ENCODE data around the gene TUBAL3. TPM values are rescaled to one million over a fixed set of nuclear protein-coding genes. Genes with fewer than 3 reads are reported as not detected.

TUBAL3 gene
- total and polyA plus RNA-seq, 3 experiments from 2014 or later: not detected

DNA sequence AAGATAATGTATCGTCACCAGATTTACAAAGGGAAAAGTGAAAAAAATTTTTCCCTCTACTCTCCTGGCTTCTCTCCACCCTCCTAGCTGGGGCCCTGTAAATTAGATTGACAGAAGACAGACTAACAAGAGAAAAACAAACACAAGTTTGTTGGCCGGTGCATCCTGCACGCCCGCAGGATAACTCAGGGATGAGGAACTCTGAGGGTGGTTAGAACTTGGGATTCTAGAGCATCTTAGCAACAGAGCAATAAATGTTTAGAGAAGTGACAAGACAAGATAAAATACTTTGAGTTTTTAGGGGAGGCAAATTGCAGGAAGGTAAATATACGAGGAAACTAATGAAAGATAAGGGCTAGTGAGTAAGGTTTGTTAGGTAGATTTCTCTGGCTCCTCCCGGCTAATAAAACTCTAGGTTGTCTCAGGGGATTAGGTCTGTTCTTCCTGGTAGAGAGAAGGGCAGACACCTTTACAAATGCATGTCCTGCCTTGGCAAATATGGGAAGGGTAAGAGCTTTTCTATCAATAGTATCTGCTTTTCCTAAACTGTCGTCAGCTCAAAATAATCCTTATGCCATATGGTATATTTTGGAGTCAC lies 44.2 kb downstream of the TUBAL3 start:
- no peaks in the 10 kb centered on the region for H3K36me3 ChIP-seq (ENCODE audit: insufficient read depth, low read length)
- no peaks in the 10 kb centered on the region for H3K4me1 Mint-ChIP-seq
- H3K9me3 ChIP-seq (ENCODE audit: low read length): no peaks in the 10 kb centered on the region
- no peak overlapping the region for H3K27ac ChIP-seq (ENCODE audit: low read depth, low read length)
- DNase-seq: no peak
- H3K27me3 ChIP-seq (ENCODE audit: insufficient read depth, low read length, poor library complexity, severe bottlenecking): no peaks in the 10 kb centered on the region
- no peak overlapping the region for H3K27ac Mint-ChIP-seq
- H3K4me1 ChIP-seq (ENCODE audit: insufficient read depth, low read length): no peaks in the 10 kb centered on the region
- H3K4me3 ChIP-seq (ENCODE audit: low read length): no peak overlapping the region
- ChIA-PET POLR2A (no interaction called here), CTCF (no interaction called here)
- H3K36me3 Mint-ChIP-seq: no peaks in the 10 kb centered on the region
- peaks cover 3 to 61% of the 10 kb centered on the region in 2 donors for H3K27me3 Mint-ChIP-seq
- no peak overlapping the region for H3K4me3 Mint-ChIP-seq
- H3K9me3 Mint-ChIP-seq: no peaks in the 10 kb centered on the region

DNA sequence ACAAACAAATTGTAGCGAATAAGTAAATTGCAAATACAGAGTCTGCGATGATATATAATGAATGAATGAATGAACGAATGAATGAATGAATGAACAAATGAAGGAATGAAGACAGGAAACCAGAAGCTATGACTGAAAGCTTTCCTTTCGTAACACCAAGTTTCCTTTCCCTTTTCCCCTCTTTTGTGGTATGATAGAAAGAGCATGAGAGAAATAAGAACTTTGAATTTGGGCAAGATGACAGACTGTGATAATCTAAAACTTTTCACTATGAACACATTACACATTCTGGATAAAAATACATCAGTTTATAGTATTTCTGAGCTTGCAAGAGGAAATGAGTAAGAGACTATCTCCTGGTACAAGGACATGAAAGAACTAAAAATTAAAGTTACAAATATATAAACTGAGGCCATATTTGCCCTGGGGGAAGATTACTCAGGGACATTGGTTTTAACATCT lies 48.3 kb downstream of the TUBAL3 start:
- H3K27me3 Mint-ChIP-seq: peaks cover 7 to 69% of the 10 kb centered on the region in 2 donors
- Histone ChIP-seq H3K36me3 (ENCODE audit: insufficient read depth, low read length) (no peaks in the 10 kb centered on the region), H3K27me3 (ENCODE audit: insufficient read depth, low read length, poor library complexity, severe bottlenecking) (no peaks in the 10 kb centered on the region), H3K27ac (ENCODE audit: low read depth, low read length) (no peak overlapping the region), H3K4me1 (ENCODE audit: insufficient read depth, low read length) (no peaks in the 10 kb centered on the region), H3K4me3 (ENCODE audit: low read length) (no peak overlapping the region), H3K9me3 (ENCODE audit: low read length) (no peaks in the 10 kb centered on the region)
- DNase-seq: no peak
- no peaks in the 10 kb centered on the region for H3K36me3 Mint-ChIP-seq
- H3K4me1 Mint-ChIP-seq: no peaks in the 10 kb centered on the region
- no peaks in the 10 kb centered on the region for H3K9me3 Mint-ChIP-seq
- POLR2A ChIA-PET: no interaction called here
- no peak overlapping the region for H3K27ac Mint-ChIP-seq
- no peak overlapping the region for H3K4me3 Mint-ChIP-seq
- CTCF ChIA-PET: no interaction called here

DNA sequence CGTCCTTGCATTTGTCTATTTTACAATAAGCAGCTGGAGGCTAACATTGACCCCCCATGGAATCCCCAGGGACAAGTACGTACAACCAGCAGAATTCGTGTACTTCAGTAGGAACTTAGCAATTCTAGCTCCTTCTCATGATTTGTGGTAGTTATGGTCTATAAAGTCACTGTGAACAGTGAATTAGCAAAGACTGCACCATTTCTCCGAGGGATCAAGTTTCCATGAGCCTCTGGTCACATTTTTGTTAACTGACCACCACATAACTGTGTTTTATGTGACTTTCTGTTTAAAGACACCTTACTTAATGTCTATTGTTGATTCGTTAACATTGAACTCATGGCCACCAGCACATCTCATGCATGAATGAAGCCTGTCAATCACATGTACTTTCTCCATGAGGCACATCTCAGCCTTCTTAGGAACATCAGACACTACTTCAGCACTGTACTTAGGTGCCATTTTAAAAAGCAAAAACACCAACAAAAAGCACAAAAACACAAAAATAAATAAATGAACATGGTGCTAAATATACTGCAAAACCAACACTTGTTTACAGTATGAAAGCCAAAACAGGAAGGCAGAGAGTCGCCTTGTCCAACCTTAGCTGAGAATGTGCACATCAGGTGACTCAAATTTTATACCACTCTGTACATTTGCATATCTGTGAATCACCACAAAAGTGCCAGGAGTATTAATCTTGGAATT lies 48.9 kb downstream of the TUBAL3 start:
- Histone ChIP-seq H3K36me3 (ENCODE audit: insufficient read depth, low read length) (no peaks in the 10 kb centered on the region), H3K4me1 (ENCODE audit: insufficient read depth, low read length) (no peaks in the 10 kb centered on the region), H3K4me3 (ENCODE audit: low read length) (no peak overlapping the region), H3K9me3 (ENCODE audit: low read length) (no peaks in the 10 kb centered on the region), H3K27ac (ENCODE audit: low read depth, low read length) (no peak overlapping the region), H3K27me3 (ENCODE audit: insufficient read depth, low read length, poor library complexity, severe bottlenecking) (no peaks in the 10 kb centered on the region)
- ChIA-PET POLR2A (no interaction called here), CTCF (no interaction called here)
- H3K27me3 Mint-ChIP-seq: peaks cover 7 to 67% of the 10 kb centered on the region in 2 donors
- no peaks in the 10 kb centered on the region for H3K4me1 Mint-ChIP-seq
- no peaks in the 10 kb centered on the region for H3K36me3 Mint-ChIP-seq
- H3K9me3 Mint-ChIP-seq: no peaks in the 10 kb centered on the region
- no peak overlapping the region for H3K27ac Mint-ChIP-seq
- H3K4me3 Mint-ChIP-seq: no peak overlapping the region
- DNase-seq: no peak

DNA sequence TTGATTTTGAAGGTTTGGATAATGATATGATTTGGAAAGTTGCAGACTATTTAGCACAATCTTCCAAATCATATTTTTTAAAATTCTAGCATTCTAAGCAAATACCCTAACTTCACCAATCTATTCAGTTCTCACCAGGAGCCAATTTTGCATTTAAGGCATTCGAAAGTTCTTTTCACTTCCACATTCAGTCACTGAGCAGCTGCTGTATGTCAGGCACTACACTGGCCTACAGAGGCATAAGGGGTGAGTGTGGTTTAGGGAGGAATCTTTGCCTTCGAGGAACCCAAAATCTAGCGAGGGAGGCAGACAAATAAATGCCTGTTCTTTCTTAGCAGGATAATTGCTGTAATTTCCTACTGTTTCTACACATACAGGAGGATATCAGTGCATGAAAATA lies 50.6 kb downstream of the TUBAL3 start:
- no peak overlapping the region for H3K4me3 ChIP-seq (ENCODE audit: low read length)
- no peaks in the 10 kb centered on the region for H3K36me3 ChIP-seq (ENCODE audit: insufficient read depth, low read length)
- Mint-ChIP-seq H3K4me1 (no peaks in the 10 kb centered on the region), H3K4me3 (no peak overlapping the region), H3K9me3 (no peaks in the 10 kb centered on the region), H3K27ac (no peak overlapping the region), H3K27me3 (peaks cover 7 to 55% of the 10 kb centered on the region in 2 donors), H3K36me3 (no peaks in the 10 kb centered on the region)
- no peaks in the 10 kb centered on the region for H3K9me3 ChIP-seq (ENCODE audit: low read length)
- no peaks in the 10 kb centered on the region for H3K27me3 ChIP-seq (ENCODE audit: insufficient read depth, low read length, poor library complexity, severe bottlenecking)
- no peaks in the 10 kb centered on the region for H3K4me1 ChIP-seq (ENCODE audit: insufficient read depth, low read length)
- ChIA-PET CTCF (no interaction called here), POLR2A (no interaction called here)
- no peak for DNase-seq
- no peak overlapping the region for H3K27ac ChIP-seq (ENCODE audit: low read depth, low read length)

DNA sequence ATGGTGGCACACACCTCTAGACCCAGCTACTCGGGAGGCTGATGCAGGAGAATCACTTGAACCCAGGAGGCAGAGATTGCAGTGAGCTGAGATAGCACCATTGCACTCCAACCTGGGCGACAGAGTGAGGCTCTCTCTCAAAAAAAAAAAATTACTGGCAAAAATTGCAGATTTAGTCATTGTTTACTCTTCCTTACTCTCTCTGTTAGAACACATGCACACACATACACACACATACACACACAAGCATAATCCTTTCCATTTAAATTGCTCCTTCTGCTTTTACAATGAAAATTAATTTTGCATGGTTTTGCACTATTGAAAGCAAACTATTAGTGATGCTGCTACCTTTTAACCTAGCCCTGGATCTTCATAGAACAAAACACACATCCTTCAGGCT lies 55.3 kb downstream of the TUBAL3 start:
- H3K27me3 Mint-ChIP-seq: peaks cover 7 to 18% of the 10 kb centered on the region in 2 donors

DNA sequence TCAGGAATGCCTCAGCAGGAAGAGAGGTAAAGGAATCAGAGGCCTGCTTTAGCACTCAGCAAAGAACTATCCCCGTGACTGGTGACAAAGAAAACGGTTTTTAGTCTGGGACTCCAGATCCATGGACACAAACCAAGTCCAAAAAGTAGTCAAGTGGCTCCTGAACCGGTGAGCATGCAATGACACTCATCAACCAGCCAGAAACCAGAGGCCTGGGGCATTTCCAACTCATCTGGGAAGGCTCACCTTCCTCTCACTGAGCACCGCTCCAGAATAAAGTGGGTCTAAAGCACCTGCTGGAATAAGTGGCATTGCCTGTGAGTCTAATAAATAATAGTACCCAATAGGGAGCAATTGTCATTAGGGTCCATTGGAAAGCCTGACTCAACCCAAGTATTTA lies 57.7 kb downstream of the TUBAL3 start:
- POLR2A ChIA-PET: no interaction called here

More for the DNA sequence above, 55.3 kb downstream of the TUBAL3 start:
- H3K4me3 ChIP-seq (ENCODE audit: low read length): no peak overlapping the region
- no peaks in the 10 kb centered on the region for H3K27me3 ChIP-seq (ENCODE audit: insufficient read depth, low read length, poor library complexity, severe bottlenecking)
- no peak overlapping the region for H3K27ac ChIP-seq (ENCODE audit: low read depth, low read length)
- no peaks in the 10 kb centered on the region for H3K36me3 ChIP-seq (ENCODE audit: insufficient read depth, low read length)
- no peak for DNase-seq
- H3K9me3 ChIP-seq (ENCODE audit: low read length): no peaks in the 10 kb centered on the region
- ChIA-PET POLR2A (no interaction called here), CTCF (no interaction called here)
- H3K4me3 Mint-ChIP-seq: no peak overlapping the region
- no peaks in the 10 kb centered on the region for H3K36me3 Mint-ChIP-seq
- no peak overlapping the region for H3K27ac Mint-ChIP-seq
- H3K4me1 Mint-ChIP-seq: no peaks in the 10 kb centered on the region
- H3K9me3 Mint-ChIP-seq: no peaks in the 10 kb centered on the region
- no peaks in the 10 kb centered on the region for H3K4me1 ChIP-seq (ENCODE audit: insufficient read depth, low read length)

DNA sequence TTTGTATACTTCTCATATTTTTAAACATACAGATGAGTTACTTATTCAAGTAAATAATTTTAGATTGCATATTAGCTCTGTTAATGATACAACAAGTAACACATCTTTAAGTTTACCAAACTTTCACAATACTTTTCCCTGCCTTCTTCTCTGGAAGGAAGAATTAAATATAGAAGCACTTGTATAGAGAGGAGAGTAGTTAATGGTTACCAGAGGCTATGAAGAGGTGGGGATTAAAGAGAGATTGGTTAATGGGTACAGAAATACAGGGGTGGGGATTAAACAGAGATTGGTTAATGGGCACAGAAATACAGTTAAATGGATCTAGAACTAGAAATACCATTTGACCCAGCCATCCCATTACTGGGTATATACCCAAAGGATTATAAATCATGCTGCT lies 59.9 kb downstream of the TUBAL3 start:
- H3K36me3 Mint-ChIP-seq: no peaks in the 10 kb centered on the region
- H3K27ac Mint-ChIP-seq: no peak overlapping the region
- H3K4me1 Mint-ChIP-seq: peaks cover 0 to 7% (median 0%) of the 10 kb centered on the region in 3 donors
- H3K9me3 Mint-ChIP-seq: no peaks in the 10 kb centered on the region
- no peaks in the 10 kb centered on the region for H3K4me1 ChIP-seq (ENCODE audit: insufficient read depth, low read length)
- H3K4me3 ChIP-seq (ENCODE audit: low read length): no peak overlapping the region
- H3K36me3 ChIP-seq (ENCODE audit: insufficient read depth, low read length): no peaks in the 10 kb centered on the region
- DNase-seq: no peak
- H3K27ac ChIP-seq (ENCODE audit: low read depth, low read length): no peak overlapping the region
- ChIA-PET POLR2A (no interaction called here), CTCF (no interaction called here)
- no peak overlapping the region for H3K4me3 Mint-ChIP-seq
- no peaks in the 10 kb centered on the region for H3K9me3 ChIP-seq (ENCODE audit: low read length)
- peaks cover 3 to 4% of the 10 kb centered on the region in 2 donors for H3K27me3 Mint-ChIP-seq
- no peaks in the 10 kb centered on the region for H3K27me3 ChIP-seq (ENCODE audit: insufficient read depth, low read length, poor library complexity, severe bottlenecking)

More for the DNA sequence above, 57.7 kb downstream of the TUBAL3 start:
- no peak overlapping the region for H3K4me3 ChIP-seq (ENCODE audit: low read length)
- no peak overlapping the region for H3K4me3 Mint-ChIP-seq
- CTCF ChIA-PET: no interaction called here
- no peaks in the 10 kb centered on the region for H3K36me3 Mint-ChIP-seq
- DNase-seq: no peak
- peaks cover 0 to 7% (median 0%) of the 10 kb centered on the region in 3 donors for H3K4me1 Mint-ChIP-seq
- no peaks in the 10 kb centered on the region for H3K9me3 ChIP-seq (ENCODE audit: low read length)
- no peak overlapping the region for H3K27ac ChIP-seq (ENCODE audit: low read depth, low read length)
- H3K36me3 ChIP-seq (ENCODE audit: insufficient read depth, low read length): no peaks in the 10 kb centered on the region
- H3K27ac Mint-ChIP-seq: no peak overlapping the region
- H3K9me3 Mint-ChIP-seq: no peaks in the 10 kb centered on the region
- no peaks in the 10 kb centered on the region for H3K27me3 ChIP-seq (ENCODE audit: insufficient read depth, low read length, poor library complexity, severe bottlenecking)
- H3K4me1 ChIP-seq (ENCODE audit: insufficient read depth, low read length): no peaks in the 10 kb centered on the region
- peaks cover 4 to 7% of the 10 kb centered on the region in 2 donors for H3K27me3 Mint-ChIP-seq

DNA sequence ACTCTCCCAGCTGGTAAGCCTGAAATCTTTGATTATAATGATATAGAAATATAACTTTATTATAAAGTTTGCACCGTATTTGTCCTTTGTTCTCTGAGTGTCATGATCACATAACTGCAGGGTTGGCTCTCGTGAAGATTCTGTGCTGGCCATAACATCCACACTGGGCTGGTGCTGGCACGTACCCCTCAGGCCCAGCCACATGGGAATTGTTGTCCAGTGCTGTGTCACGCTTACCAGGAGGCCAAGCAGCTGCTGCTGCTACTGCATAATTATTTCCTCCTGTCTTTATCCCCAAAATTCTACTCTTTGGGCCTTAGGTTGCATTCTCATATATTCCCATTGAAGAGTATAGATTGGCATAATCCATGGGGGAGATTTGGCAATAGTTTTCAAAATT lies 60.6 kb downstream of the TUBAL3 start:
- no peaks in the 10 kb centered on the region for H3K9me3 Mint-ChIP-seq
- Histone ChIP-seq H3K27me3 (ENCODE audit: insufficient read depth, low read length, poor library complexity, severe bottlenecking) (no peaks in the 10 kb centered on the region), H3K36me3 (ENCODE audit: insufficient read depth, low read length) (no peaks in the 10 kb centered on the region), H3K4me3 (ENCODE audit: low read length) (no peak overlapping the region), H3K27ac (ENCODE audit: low read depth, low read length) (no peak overlapping the region), H3K9me3 (ENCODE audit: low read length) (no peaks in the 10 kb centered on the region), H3K4me1 (ENCODE audit: insufficient read depth, low read length) (no peaks in the 10 kb centered on the region)
- H3K36me3 Mint-ChIP-seq: no peaks in the 10 kb centered on the region
- no peak for DNase-seq
- no peak overlapping the region for H3K27ac Mint-ChIP-seq
- ChIA-PET CTCF (interaction anchor here (1.2 kb wide), 1 partner anchor 8 kb away, joined by 4 read pairs; no protein-coding TSS in a partner anchor), POLR2A (no interaction called here)
- H3K4me1 Mint-ChIP-seq: peaks cover 0 to 7% (median 0%) of the 10 kb centered on the region in 3 donors
- H3K27me3 Mint-ChIP-seq: peaks cover 4 to 7% of the 10 kb centered on the region in 2 donors
- no peak overlapping the region for H3K4me3 Mint-ChIP-seq
